H1 (cell line): ENCODE data around the gene EGR1. TPM values are rescaled to one million over a fixed set of nuclear protein-coding genes. Genes with fewer than 3 reads are reported as not detected.

ENCODE experiments used
- CTCF ChIA-PET: fragments of 300-600 bp; sonication (Branson Sonifier 250); formaldehyde crosslinking; loops from one replicate; lab custom pipeline; 2021; ENCODE audit not compliant: partially characterized antibody; lab: Charles Lee
- POLR2A ChIA-PET: fragments of 300-600 bp; sonication (Branson Sonifier 250); formaldehyde crosslinking; loops from one replicate; lab custom pipeline; 2021; ENCODE audit warnings: inconsistent platforms; ENCODE audit not compliant: partially characterized antibody; lab: Charles Lee
- DNase-seq, 2 experiments: peaks; one replicate each; pipeline versions ENCODE4 v3.0.0 to v3.0.0-alpha.2; 2010 to 2022; ENCODE audit warnings: low spot score in 2 of 2, low read depth in 1 of 2, mixed read lengths in 1 of 2
- FAIRE-seq: peaks from 2 replicates; lab custom pipeline; 2011; peaks lifted over from hg19 to GRCh38; lab: Jason Lieb, UNC
- H2AFZ ChIP-seq: 2 replicates; pipeline ENCODE4 v1.8.1; 2012; ENCODE audit warnings: low read length, inconsistent platforms
- H2AK5ac ChIP-seq: 2 replicates; pipeline ENCODE4 v1.6.1; 2013; ENCODE audit warnings: low read depth, low read length
- H2BK120ac ChIP-seq: replicated peaks from 2 replicates; pipeline ENCODE3; 2013; ENCODE audit warnings: low read depth, low read length, inconsistent platforms
- H2BK12ac ChIP-seq: 2 replicates; pipeline ENCODE4 v1.6.1; 2013; ENCODE audit warnings: low read depth, low read length
- H2BK15ac ChIP-seq: 2 replicates; pipeline ENCODE4 v1.6.1; 2013; ENCODE audit warnings: low read length
- H2BK20ac ChIP-seq: 2 replicates; pipeline ENCODE4 v1.6.1; 2013; ENCODE audit warnings: low read length
- H2BK5ac ChIP-seq: 2 replicates; pipeline ENCODE4 v1.6.1; 2013; ENCODE audit warnings: low read depth, low read length
- H3K14ac ChIP-seq: 2 replicates; pipeline ENCODE4 v1.6.1; 2013; ENCODE audit warnings: inconsistent platforms; ENCODE audit not compliant: insufficient read length
- H3K18ac ChIP-seq: 2 replicates; pipeline ENCODE4 v1.6.1; 2013; ENCODE audit warnings: low read length; ENCODE audit errors: extremely low read depth
- H3K23ac ChIP-seq: 2 replicates; pipeline ENCODE4 v1.6.1; 2013; ENCODE audit warnings: inconsistent platforms; ENCODE audit not compliant: insufficient read length
- H3K23me2 ChIP-seq: 2 replicates; pipeline ENCODE4 v1.6.1; 2013; ENCODE audit warnings: low read depth, low read length
- H3K27ac ChIP-seq: 2 replicates; pipeline ENCODE4 v1.6.1; 2011; ENCODE audit warnings: low read depth, low read length, inconsistent platforms
- H3K27me3 ChIP-seq, 4 experiments: replicated peaks in 1 of 4; 1 replicate in 1 of 4; 2 replicates in 3 of 4; pipeline versions ENCODE4 v1.6.1 to v1.8.1; 2011 to 2013; ENCODE audit warnings: low read length in 3 of 4, mild to moderate bottlenecking in 3 of 4, inconsistent platforms in 2 of 4, mixed read lengths in 2 of 4, moderate library complexity in 1 of 4; ENCODE audit not compliant: control insufficient read depth in 3 of 4, insufficient read depth in 3 of 4; ENCODE audit errors: extremely low read depth in 1 of 4
- H3K36me3 ChIP-seq, 4 experiments: 2 replicates each; pipeline versions ENCODE4 v1.6.1 to v1.8.1; 2011 to 2013; ENCODE audit warnings: mild to moderate bottlenecking in 4 of 4, low read length in 3 of 4, moderate library complexity in 2 of 4, control low read depth in 1 of 4, inconsistent platforms in 1 of 4; ENCODE audit not compliant: insufficient read depth in 4 of 4, control insufficient read depth in 2 of 4
- H3K4ac ChIP-seq: replicated peaks from 2 replicates; pipeline ENCODE3; 2013; ENCODE audit warnings: low read length, low read depth, mixed read lengths, inconsistent platforms; ENCODE audit not compliant: insufficient read length
- H3K4me1 ChIP-seq, 4 experiments: replicated peaks in 1 of 4; 1 replicate in 1 of 4; 2 replicates in 3 of 4; pipeline versions ENCODE4 v1.6.1 to v1.8.1; 2011 to 2013; ENCODE audit warnings: low read length in 3 of 4, inconsistent platforms in 2 of 4, mixed read lengths in 1 of 4; ENCODE audit not compliant: insufficient read depth in 4 of 4, control insufficient read depth in 3 of 4
- H3K4me2 ChIP-seq, 2 experiments: 2 replicates each; pipeline versions ENCODE4 v1.6.1 to v1.8.1; 2011 to 2013; ENCODE audit warnings: low read depth in 2 of 2, low read length in 2 of 2, control low read depth in 1 of 2, inconsistent platforms in 1 of 2, mild to moderate bottlenecking in 1 of 2; ENCODE audit not compliant: insufficient read depth in 1 of 2
- H3K4me3 ChIP-seq, 4 experiments: fragments of 200-600, 300-600 bp in 1 of 4; sonication (generic), shearing (Covaris generic), sonication (Bioruptor Twin) in 1 of 4; 2 replicates each; pipeline versions ENCODE4 v1.5.1 to v1.8.1; 2011 to 2016; ENCODE audit warnings: low read length in 4 of 4, low read depth in 3 of 4, control low read depth in 2 of 4, inconsistent platforms in 2 of 4, mild to moderate bottlenecking in 2 of 4, mixed read lengths in 1 of 4, moderate library complexity in 1 of 4; ENCODE audit not compliant: insufficient read depth in 2 of 4; ENCODE audit errors: extremely low read depth in 1 of 4
- H3K56ac ChIP-seq: replicated peaks from 2 replicates; pipeline ENCODE3; 2013; ENCODE audit warnings: low read depth, mild to moderate bottlenecking, mixed read lengths, low read length, inconsistent platforms; ENCODE audit not compliant: insufficient read length
- H3K79me1 ChIP-seq: 2 replicates; pipeline ENCODE4 v1.6.1; 2013; ENCODE audit warnings: low read depth, low read length, control low read depth
- H3K79me2 ChIP-seq, 2 experiments: 2 replicates each; pipeline versions ENCODE4 v1.6.1 to v1.8.1; 2012 to 2013; ENCODE audit warnings: low read length in 2 of 2, mild to moderate bottlenecking in 2 of 2, inconsistent platforms in 1 of 2; ENCODE audit not compliant: insufficient read depth in 2 of 2, control insufficient read depth in 1 of 2
- H3K9ac ChIP-seq, 4 experiments: replicated peaks in 1 of 4; 1 replicate in 1 of 4; 2 replicates in 3 of 4; pipeline versions ENCODE4 v1.6.1 to v1.8.1; 2011 to 2013; ENCODE audit warnings: low read depth in 3 of 4, low read length in 3 of 4, control low read depth in 2 of 4, mild to moderate bottlenecking in 2 of 4, moderate library complexity in 2 of 4, inconsistent platforms in 1 of 4; ENCODE audit errors: extremely low read depth in 1 of 4
- H3K9me3 ChIP-seq, 2 experiments: 2 replicates each; pipeline versions ENCODE4 v1.6.1 to v1.8.1; 2012 to 2013; ENCODE audit warnings: mild to moderate bottlenecking in 2 of 2, moderate library complexity in 2 of 2, control low read depth in 1 of 2, inconsistent platforms in 1 of 2, low read depth in 1 of 2, low read length in 1 of 2, mixed read lengths in 1 of 2; ENCODE audit not compliant: insufficient read depth in 2 of 2
- H4K20me1 ChIP-seq, 2 experiments: replicated peaks in 1 of 2; 2 replicates each; pipeline versions ENCODE3 to v1.8.1; 2011 to 2013; ENCODE audit warnings: inconsistent platforms in 2 of 2, low read length in 2 of 2, mild to moderate bottlenecking in 1 of 2; ENCODE audit not compliant: insufficient read depth in 2 of 2, control insufficient read depth in 1 of 2
- H4K5ac ChIP-seq: 2 replicates; pipeline ENCODE4 v1.6.1; 2013; ENCODE audit warnings: low read length, low read depth, mixed read lengths, inconsistent platforms; ENCODE audit not compliant: insufficient read length
- H4K8ac ChIP-seq: 2 replicates; pipeline ENCODE4 v1.8.0; 2013; ENCODE audit warnings: mild to moderate bottlenecking, moderate library complexity, low read length, inconsistent platforms; ENCODE audit not compliant: insufficient read depth; ENCODE audit errors: extremely low read depth
- H4K91ac ChIP-seq: replicated peaks from 2 replicates; pipeline ENCODE3; 2013; ENCODE audit warnings: low read length, mixed read lengths, inconsistent platforms; ENCODE audit not compliant: insufficient read length
- CTBP2 ChIP-seq: IDR thresholded peaks from 2 replicates; pipeline ENCODE4 v1.7.0; 2011; ENCODE audit warnings: borderline replicate concordance, mild to moderate bottlenecking, moderate library complexity, mixed read lengths, low read length; ENCODE audit not compliant: insufficient read depth, insufficient read length
- JUND ChIP-seq: IDR thresholded peaks from 2 replicates; pipeline ENCODE4 v1.6.1; 2011; ENCODE audit warnings: mild to moderate bottlenecking, improper control_type of control experiment, low read length
- POLR2A ChIP-seq, 2 experiments: IDR thresholded peaks; 1 replicate in 1 of 2; 2 replicates in 1 of 2; pipeline ENCODE4 v1.6.1; 2011; ENCODE audit warnings: low read depth in 2 of 2, low read length in 2 of 2, mild to moderate bottlenecking in 2 of 2; ENCODE audit errors: control extremely low read depth in 1 of 2
- ZNF274 ChIP-seq: IDR thresholded peaks from 2 replicates; pipeline ENCODE4 v1.7.0; 2012; ENCODE audit warnings: low read length, borderline replicate concordance; ENCODE audit errors: extremely low read depth
- WGBS, 2 experiments: shearing (Covaris generic) in 1 of 2; methylation state at CpG; one replicate each; pipeline versions ENCODE4 v1.1.6 to v1.1.7; 2013 to 2015; ENCODE audit warnings: low lambda C conversion rate in 2 of 2, mixed read lengths in 2 of 2, inconsistent platforms in 1 of 2, low coverage in 1 of 2, missing lambda C conversion rate in 1 of 2; ENCODE audit not compliant: insufficient replicate concordance in 2 of 2, insufficient coverage in 1 of 2, insufficient read length in 1 of 2; ENCODE audit errors: extremely low coverage in 1 of 2, missing lambda C conversion rate in 1 of 2; 5-methylcytosine and 5-hydroxymethylcytosine counted together
- polyA plus RNA-seq, 7 experiments: library from polyadenylated mRNA; depleted of rRNA in 3 of 7; stranded (reverse) in 5 of 7; unstranded in 2 of 7; fragments of >200 nt in 5 of 7; fragments of 200-250 nt in 2 of 7; gene quantifications; 1 replicate in 5 of 7; 2 replicates in 1 of 7; 4 replicates in 1 of 7; pipeline versions ENCODE4 v1.2.1 to v1.2.3, GENCODE V29; 2011 to 2013; ENCODE audit warnings: missing spikeins in 2 of 7, mixed read lengths in 2 of 7
- total RNA-seq: library from RNA; stranded (reverse); fragmentation: NEBNext Ultra II Directional; extraction: Animal tissue kit (Norgen Biotek cat#: 25700); gene quantifications from 2 replicates; pipeline ENCODE4 v1.2.1, GENCODE V29; 2021

The EGR1 gene
- total and polyA plus RNA-seq, 2 of the 8 experiments (the other 6 are each of a cell fraction or from before 2014, with no cell fraction given), result 16.2 to 35.5 TPM

DNA sequence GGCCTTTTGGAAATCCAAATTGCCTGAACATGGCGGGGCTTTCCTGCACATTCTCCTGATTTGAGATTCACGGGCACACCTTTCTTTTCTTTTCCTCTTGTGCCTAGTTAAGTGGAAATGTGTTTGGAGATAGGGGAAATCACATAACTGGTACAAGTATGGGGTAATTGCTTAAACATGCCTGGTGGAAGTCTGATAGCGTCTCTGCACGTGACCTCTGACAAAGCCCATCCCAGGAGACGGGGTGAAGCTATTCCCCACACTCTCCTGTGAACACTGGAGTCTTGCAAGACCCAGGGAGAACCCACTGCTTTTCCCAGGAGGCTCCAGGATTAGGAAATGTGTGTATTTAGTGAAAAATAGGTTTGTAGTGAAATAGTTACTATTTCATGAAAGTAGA is 29.3 kb upstream of the EGR1 start:
- 0 out of 2 replicates have a peak, but pooled peaks cover 3% of the 10 kb centered on the region for H3K79me1 ChIP-seq
- no peak overlapping the region for H3K4ac ChIP-seq
- DNase-seq (no peak), FAIRE-seq (no peak)
- H3K23ac ChIP-seq, result no peak overlapping the region
- H3K27me3 ChIP-seq, result no peaks in the 10 kb centered on the region
- no peak overlapping the region for H3K9ac ChIP-seq
- H3K56ac ChIP-seq, result no peak overlapping the region
- 91% methylated on average over 5 of the region's 5 CpGs; no CpG with 5 or more reads in 1 of the 2 experiments for WGBS, 2 experiments
- no peak overlapping the region for H2AFZ ChIP-seq
- H2BK12ac ChIP-seq, result no peak overlapping the region
- H2BK120ac ChIP-seq, result no peak overlapping the region
- H3K27ac ChIP-seq, result no peak overlapping the region
- peaks cover 3% of the 10 kb centered on the region in 2 experiments for H4K20me1 ChIP-seq
- CTCF ChIA-PET, result interaction anchor here (1.3 kb wide), 1 partner anchor 44 kb away, joined by 3 read pairs; no protein-coding TSS in a partner anchor
- H3K4me3 ChIP-seq, result no peak overlapping the region
- POLR2A ChIA-PET, result interaction anchor here (0.7 to 1.0 kb wide), 2 partner anchors 63 to 97 kb away, joined by 3 read pairs; partner anchors contain the start of gene FAM53C
- no peak overlapping the region for H4K5ac ChIP-seq
- H2BK5ac ChIP-seq, result no peak overlapping the region
- H4K8ac ChIP-seq, result no peak overlapping the region
- no peaks in the 10 kb centered on the region for H3K9me3 ChIP-seq
- H4K91ac ChIP-seq, result no peak overlapping the region
- no peak overlapping the region for H3K4me2 ChIP-seq
- H3K18ac ChIP-seq, result no peak overlapping the region
- H3K14ac ChIP-seq, result no peak overlapping the region
- H3K36me3 ChIP-seq, result peaks cover 8 to 38% (median 23%) of the 10 kb centered on the region in 4 experiments; a peak in 7 of 8 replicates
- H3K79me2 ChIP-seq, result no peaks in the 10 kb centered on the region
- no peak overlapping the region for H2BK15ac ChIP-seq
- H2BK20ac ChIP-seq, result no peak overlapping the region
- no peak overlapping the region for H2AK5ac ChIP-seq
- peaks cover 0 to 20% (median 14%) of the 10 kb centered on the region in 4 experiments; a peak in 6 of 7 replicates for H3K4me1 ChIP-seq
- peaks cover 13% of the 10 kb centered on the region for H3K23me2 ChIP-seq
- TF ChIP-seq CTBP2 (no peak), ZNF274 (no peak), JUND (no peak), POLR2A (IDR thresholded peaks at IDR 0.05; ENCODE audit: control extremely low read depth in 1 of 2, low read depth in 2 of 2, low read length in 2 of 2) (no peak)
